Gastrocnemius medialis (tissue), 4 donors: ENCODE data around the gene USH2A.

Experiments used
- CTCF ChIP-seq, 5 experiments: fragments of 450-650 bp in 3 of 5; fragments of 200-600 bp in 2 of 5; sonication (generic) in 2 of 5; IDR thresholded peaks in 4 of 5; conservative IDR thresholded peaks in 1 of 5; 1 replicate in 4 of 5; 2 replicates in 1 of 5; pipeline ENCODE4 v1.5.1; 2016 to 2019; ENCODE audit warnings: antibody characterized with exemption in 5 of 5, mild to moderate bottlenecking in 3 of 5, moderate library complexity in 3 of 5
- POLR2A ChIP-seq, 2 donors: fragments of 450-650 bp; IDR thresholded peaks; one replicate each; pipeline ENCODE4 v1.6.1; 2017; ENCODE audit warnings: antibody characterized with exemption in 2 of 2, mild to moderate bottlenecking in 2 of 2, moderate library complexity in 2 of 2

GRCh38 chr1:215895893-215896292 lies 527.4 kb downstream of the USH2A start:
- no peak for TF ChIP-seq POLR2A (IDR thresholded peaks at IDR 0.05)
- no peak for TF ChIP-seq CTCF (IDR thresholded peaks at IDR 0.05 in 4 of 5, conservative IDR thresholded peaks at IDR 0.05 in 1 of 5)
